Measurements from ENCODE around the gene UBN1. TPM values are rescaled to one million over a fixed set of nuclear protein-coding genes. Genes with fewer than 3 reads are reported as not detected.

The UBN1 gene
- total RNA-seq, 4 donors from 2014 or later = 56.0 to 119 (median 62.2) TPM

DNA sequence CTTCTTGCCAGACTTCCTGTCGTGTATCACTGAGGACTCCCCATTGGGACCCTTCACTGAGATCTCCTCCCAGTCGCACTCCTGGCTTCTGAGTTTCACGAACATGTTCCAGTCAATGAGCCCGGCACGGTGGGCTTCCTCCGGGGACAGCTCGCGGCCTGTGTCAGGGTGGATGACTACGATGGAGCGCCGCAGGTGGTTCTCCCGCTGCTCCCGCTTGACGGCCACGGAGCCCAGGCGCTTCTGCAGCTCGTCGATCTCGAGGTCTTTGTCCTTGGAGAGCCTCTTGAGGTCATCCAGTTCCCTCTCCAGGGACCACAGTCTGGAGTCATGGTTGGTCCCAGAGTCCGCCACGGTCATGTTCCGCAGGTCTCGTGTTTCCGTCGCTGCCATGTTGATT is 36.2 kb downstream of the UBN1 start:
- TF ChIP-seq CTCF (IDR thresholded peaks at IDR 0.05) = no peak
- no peak for TF ChIP-seq POLR2A (IDR thresholded peaks at IDR 0.05)
- DNase-seq = no peak

DNA sequence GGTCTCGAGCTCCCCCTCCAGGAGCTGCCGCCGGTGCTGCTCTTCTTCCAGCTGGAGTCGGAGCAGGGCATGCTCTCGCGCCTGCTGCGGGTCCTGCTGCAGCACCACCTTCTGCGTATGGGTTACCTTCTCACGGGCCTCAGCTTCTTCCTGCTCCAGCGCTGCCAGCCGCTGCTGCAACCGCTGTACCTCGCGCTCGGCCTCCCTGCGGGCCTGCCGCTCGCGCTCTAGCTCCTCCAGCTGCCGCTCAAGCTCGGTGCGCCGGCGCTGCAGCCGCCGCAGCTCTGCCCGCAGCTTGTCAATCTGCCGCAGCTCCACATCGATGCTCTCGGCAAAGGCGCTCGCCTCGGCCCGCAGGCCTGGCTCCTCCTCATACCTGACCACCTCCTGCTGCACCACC is 36.9 kb downstream of the UBN1 start:
- H3K9me3 ChIP-seq = no peaks in the 10 kb centered on the region
- H3K27me3 ChIP-seq = no peaks in the 10 kb centered on the region
- H3K4me1 ChIP-seq = no peaks in the 10 kb centered on the region
- no peak overlapping the region for H3K4me3 ChIP-seq
- no peak for TF ChIP-seq POLR2A (IDR thresholded peaks at IDR 0.05)
- TF ChIP-seq CTCF (IDR thresholded peaks at IDR 0.05) = no peak
- H3K27ac ChIP-seq = no peak overlapping the region
- DNase-seq = peak in 1 of 3 donors; percentile 48
- H3K36me3 ChIP-seq = peaks cover 0 to 97% (median 3%) of the 10 kb centered on the region in 3 donors

More for the DNA sequence above, 36.2 kb downstream of the UBN1 start:
- Histone ChIP-seq H3K9me3 (no peaks in the 10 kb centered on the region), H3K27ac (no peak overlapping the region), H3K4me3 (no peak overlapping the region), H3K27me3 (no peaks in the 10 kb centered on the region), H3K36me3 (peaks cover 0 to 100% (median 3%) of the 10 kb centered on the region in 3 donors), H3K4me1 (no peaks in the 10 kb centered on the region)

GRCh38 chr16:4884972-4885874 is 37.9 kb downstream of the UBN1 start:
- no peaks in the 10 kb centered on the region for H3K9me3 ChIP-seq
- H3K27me3 ChIP-seq = no peaks in the 10 kb centered on the region
- H3K4me1 ChIP-seq = no peaks in the 10 kb centered on the region
- H3K27ac ChIP-seq = no peak overlapping the region
- H3K4me3 ChIP-seq = no peak overlapping the region
- TF ChIP-seq CTCF (IDR thresholded peaks at IDR 0.05) (no peak), POLR2A (IDR thresholded peaks at IDR 0.05) (no peak)
- H3K36me3 ChIP-seq = peaks cover 0 to 95% (median 3%) of the 10 kb centered on the region in 3 donors
- peak in 1 of 3 donors; percentile 33 for DNase-seq

DNA sequence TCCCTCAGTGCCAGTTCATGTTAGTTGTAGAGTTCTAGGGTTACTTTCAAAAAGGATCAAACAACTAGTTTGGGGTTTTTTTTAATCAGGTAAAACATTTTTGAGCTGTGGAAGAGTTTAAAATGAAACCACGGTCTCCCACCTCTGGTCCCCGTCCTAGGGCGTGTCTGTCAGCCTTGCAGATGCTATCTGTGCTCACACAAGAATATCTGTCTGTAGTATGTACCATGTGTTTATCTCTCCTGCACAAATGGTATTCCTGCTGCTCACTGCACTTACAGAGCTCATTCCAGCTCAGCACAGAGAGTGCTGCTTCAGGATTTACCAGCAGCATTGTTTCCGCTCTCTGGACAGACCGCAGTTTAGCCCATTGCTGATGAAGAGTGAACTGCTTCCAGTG is 38.9 kb downstream of the UBN1 start:
- no peaks in the 10 kb centered on the region for H3K9me3 ChIP-seq
- TF ChIP-seq CTCF (IDR thresholded peaks at IDR 0.05) = no peak
- TF ChIP-seq POLR2A (IDR thresholded peaks at IDR 0.05) = no peak
- DNase-seq = no peak
- no peaks in the 10 kb centered on the region for H3K27me3 ChIP-seq
- no peaks in the 10 kb centered on the region for H3K4me1 ChIP-seq
- no peak overlapping the region for H3K4me3 ChIP-seq
- no peak overlapping the region for H3K27ac ChIP-seq
- peaks cover 0 to 94% (median 3%) of the 10 kb centered on the region in 3 donors for H3K36me3 ChIP-seq

DNA sequence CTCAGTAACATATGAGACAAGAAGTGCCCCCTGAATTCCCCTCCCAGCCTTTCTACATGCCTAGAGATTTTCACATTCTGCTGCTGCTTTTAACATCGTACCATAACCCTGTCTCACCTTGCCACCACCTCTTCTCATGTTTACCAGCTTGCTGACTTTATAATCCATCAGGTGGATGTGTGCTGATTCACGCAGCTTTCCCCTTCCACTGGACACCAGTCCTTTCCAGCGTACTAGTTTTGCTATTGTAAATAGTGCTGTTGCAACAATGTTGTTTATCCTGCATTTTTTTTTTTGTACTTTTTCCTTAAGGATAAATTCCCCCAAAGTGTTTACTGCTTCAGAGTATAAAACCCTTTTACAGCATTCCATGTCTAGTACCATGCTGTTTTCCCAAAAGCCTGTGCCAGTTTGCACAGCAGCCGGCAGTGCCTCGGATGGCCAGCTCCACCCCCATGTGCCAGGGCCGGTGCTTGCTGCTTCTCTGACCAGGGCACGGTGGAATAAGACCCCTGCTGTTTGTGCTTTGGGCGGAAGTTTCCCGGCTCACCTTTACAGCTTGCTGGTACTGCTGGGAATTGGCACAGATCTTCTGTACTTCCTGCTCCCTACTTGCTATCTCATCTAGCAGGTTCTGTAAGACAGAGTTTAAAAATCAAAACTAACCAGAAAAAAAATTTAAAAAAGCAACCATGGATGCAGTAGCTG is 41.3 kb downstream of the UBN1 start:
- H3K36me3 ChIP-seq = peaks cover 0 to 81% (median 0%) of the 10 kb centered on the region in 3 donors
- TF ChIP-seq CTCF (IDR thresholded peaks at IDR 0.05) (no peak), POLR2A (IDR thresholded peaks at IDR 0.05) (no peak)

More for the DNA sequence above, 41.3 kb downstream of the UBN1 start:
- H3K27ac ChIP-seq = no peak overlapping the region
- DNase-seq = no peak
- no peak overlapping the region for H3K4me3 ChIP-seq
- H3K9me3 ChIP-seq = no peaks in the 10 kb centered on the region
- H3K4me1 ChIP-seq = no peaks in the 10 kb centered on the region
- H3K27me3 ChIP-seq = no peaks in the 10 kb centered on the region

Data from Peyer's patch (tissue), 4 donors.